GM10266 (cell line): ENCODE data around the gene BICDL2.
A peak's percentile ranks its signal among the peaks of the same experiment; 100 is the strongest.

Source experiments
- DNase-seq: peaks from one replicate; pipeline ENCODE4 v3.0.0; 2012; ENCODE audit errors: extremely low spot score
- CTCF ChIP-seq: IDR thresholded peaks from 2 replicates; pipeline ENCODE4 v1.5.1; 2012; ENCODE audit warnings: mild to moderate bottlenecking, low read depth; ENCODE audit not compliant: control insufficient read depth, insufficient read depth; ENCODE audit errors: missing control alignments

The BICDL2 gene

GRCh38 chr16:3019594-3020246 lies 17.0 kb downstream of the BICDL2 start:
- no peak for TF ChIP-seq CTCF
- no peak for DNase-seq

- TF ChIP-seq CTCF: peak; percentile 19
Observed at GRCh38 chr16:3017794-3018506, 18.8 kb downstream of the BICDL2 start, which contains the start of gene CLDN6. CLDN6 (minus strand) TSS chr16:3018183; CDS start chr16:3016021, 2,162 bp downstream.

GRCh38 chr16:3017344-3017743 lies 19.4 kb downstream of the BICDL2 start:
- DNase-seq: no peak
- no peak for TF ChIP-seq CTCF

More at GRCh38 chr16:3017794-3018506, 18.8 kb downstream of the BICDL2 start, which contains the start of gene CLDN6:
- DNase-seq: no peak

- DNase-seq: no peak
- TF ChIP-seq CTCF: no peak
Observed at GRCh38 chr16:3015865-3016521, 20.8 kb downstream of the BICDL2 start.

GRCh38 chr16:3014971-3015370 lies 21.8 kb downstream of the BICDL2 start:
- DNase-seq: no peak
- TF ChIP-seq CTCF: no peak

GRCh38 chr16:3013998-3014690 lies 22.6 kb downstream of the BICDL2 start:
- DNase-seq: no peak
- TF ChIP-seq CTCF: no peak
